Measurements from ENCODE around the gene LAMC1.

DNA sequence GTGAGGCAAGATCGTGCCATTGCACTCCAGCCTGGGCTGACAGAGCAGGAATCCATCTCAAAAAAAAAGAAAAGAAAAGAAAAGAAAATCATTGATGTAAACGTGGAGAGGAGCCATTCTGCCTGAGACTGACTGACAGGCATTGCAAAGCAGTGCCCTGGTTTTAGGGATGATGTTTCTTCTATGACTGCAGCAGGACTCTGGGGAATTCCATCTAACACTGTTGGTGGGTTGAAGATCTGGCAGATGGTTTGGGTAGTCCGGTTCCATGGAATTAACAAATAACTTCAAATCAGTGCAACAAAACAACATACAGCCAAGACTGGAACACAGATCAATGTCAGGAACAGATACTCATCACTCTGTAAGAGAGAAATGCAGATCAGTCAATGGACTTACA, 145.1 kb downstream of the LAMC1 start:
- TF ChIP-seq, protein P1, sequence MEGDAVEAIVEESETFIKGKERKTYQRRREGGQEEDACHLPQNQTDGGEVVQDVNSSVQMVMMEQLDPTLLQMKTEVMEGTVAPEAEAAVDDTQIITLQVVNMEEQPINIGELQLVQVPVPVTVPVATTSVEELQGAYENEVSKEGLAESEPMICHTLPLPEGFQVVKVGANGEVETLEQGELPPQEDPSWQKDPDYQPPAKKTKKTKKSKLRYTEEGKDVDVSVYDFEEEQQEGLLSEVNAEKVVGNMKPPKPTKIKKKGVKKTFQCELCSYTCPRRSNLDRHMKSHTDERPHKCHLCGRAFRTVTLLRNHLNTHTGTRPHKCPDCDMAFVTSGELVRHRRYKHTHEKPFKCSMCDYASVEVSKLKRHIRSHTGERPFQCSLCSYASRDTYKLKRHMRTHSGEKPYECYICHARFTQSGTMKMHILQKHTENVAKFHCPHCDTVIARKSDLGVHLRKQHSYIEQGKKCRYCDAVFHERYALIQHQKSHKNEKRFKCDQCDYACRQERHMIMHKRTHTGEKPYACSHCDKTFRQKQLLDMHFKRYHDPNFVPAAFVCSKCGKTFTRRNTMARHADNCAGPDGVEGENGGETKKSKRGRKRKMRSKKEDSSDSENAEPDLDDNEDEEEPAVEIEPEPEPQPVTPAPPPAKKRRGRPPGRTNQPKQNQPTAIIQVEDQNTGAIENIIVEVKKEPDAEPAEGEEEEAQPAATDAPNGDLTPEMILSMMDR (IDR thresholded peaks at IDR 0.05): no peak
- no peak for TF ChIP-seq POLR2A (IDR thresholded peaks at IDR 0.05)

Measured in lower leg skin (tissue), 3 donors.